Fibroblast of peridontal ligament (primary cell): ENCODE data around the gene ZFAND6.
A peak's percentile ranks its signal among the peaks of the same experiment; 100 is the strongest.
"Not testable (repeated sequence)": the region's sequence is repeated elsewhere in the genome, so short reads cannot be mapped to it uniquely, and the experiment has no call there.

Experiments used
- DNase-seq: peaks from one replicate; pipeline ENCODE4 v3.0.0-alpha.2; 2010; ENCODE audit errors: extremely low read depth

ZFAND6 gene

GRCh38 chr15:80058851-80059785 lies at the start of gene ZFAND6:
Gene ZFAND6 (plus strand): TSS chr15:80059676. CDS start chr15:80120345, 60,669 bp downstream.
- peak; percentile 88 for DNase-seq

- peak; percentile 54 for DNase-seq
These were observed 49.3 kb upstream of the ZFAND6 start for GRCh38 chr15:80010131-80010673.

- peak; percentile 97 for DNase-seq
These were observed 48.4 kb upstream of the ZFAND6 start for GRCh38 chr15:80011041-80011523.

GRCh38 chr15:80011596-80011995 lies 47.9 kb upstream of the ZFAND6 start:
- DNase-seq, result no peak

GRCh38 chr15:80012060-80012726 lies 47.3 kb upstream of the ZFAND6 start:
- DNase-seq, result no peak

GRCh38 chr15:80014186-80014585 lies 45.3 kb upstream of the ZFAND6 start:
- not testable (repeated sequence) for DNase-seq

- no peak for DNase-seq
These were observed 44.3 kb upstream of the ZFAND6 start for GRCh38 chr15:80015156-80015555.

GRCh38 chr15:80016506-80016905 lies 43.0 kb upstream of the ZFAND6 start:
- not testable (repeated sequence) for DNase-seq

- not testable (repeated sequence) for DNase-seq
These were observed 42.3 kb upstream of the ZFAND6 start for GRCh38 chr15:80017139-80017538.

- no peak for DNase-seq
These were observed 40.2 kb upstream of the ZFAND6 start for GRCh38 chr15:80019168-80019745.

- DNase-seq, result not testable (repeated sequence)
These were observed 39.3 kb upstream of the ZFAND6 start for GRCh38 chr15:80020149-80020548.

- DNase-seq, result no peak
These were observed 38.7 kb upstream of the ZFAND6 start for GRCh38 chr15:80020731-80021130.

- DNase-seq, result no peak
These were observed 33.2 kb upstream of the ZFAND6 start for GRCh38 chr15:80026310-80026709.

GRCh38 chr15:80026754-80027153 lies 32.7 kb upstream of the ZFAND6 start:
- no peak for DNase-seq

GRCh38 chr15:80028937-80029336 lies 30.5 kb upstream of the ZFAND6 start:
- no peak for DNase-seq

GRCh38 chr15:80031841-80032240 lies 27.6 kb upstream of the ZFAND6 start:
- no peak for DNase-seq

GRCh38 chr15:80034629-80035028 lies 24.8 kb upstream of the ZFAND6 start:
- DNase-seq, result no peak

- DNase-seq, result no peak
These were observed 23.4 kb upstream of the ZFAND6 start for GRCh38 chr15:80036071-80036470.

- no peak for DNase-seq
These were observed 17.8 kb upstream of the ZFAND6 start for GRCh38 chr15:80041494-80042253.

- no peak for DNase-seq
These were observed 16.9 kb upstream of the ZFAND6 start for GRCh38 chr15:80042568-80042967.

- not testable (repeated sequence) for DNase-seq
These were observed 14.3 kb upstream of the ZFAND6 start for GRCh38 chr15:80045219-80045618.
